ENCODE data around the gene RNF4. TPM values are rescaled to one million over a fixed set of nuclear protein-coding genes. Genes with fewer than 3 reads are reported as not detected.

The RNF4 gene
- total RNA-seq, 2 experiments from 2014 or later, result 65.0 to 76.5 TPM

DNA sequence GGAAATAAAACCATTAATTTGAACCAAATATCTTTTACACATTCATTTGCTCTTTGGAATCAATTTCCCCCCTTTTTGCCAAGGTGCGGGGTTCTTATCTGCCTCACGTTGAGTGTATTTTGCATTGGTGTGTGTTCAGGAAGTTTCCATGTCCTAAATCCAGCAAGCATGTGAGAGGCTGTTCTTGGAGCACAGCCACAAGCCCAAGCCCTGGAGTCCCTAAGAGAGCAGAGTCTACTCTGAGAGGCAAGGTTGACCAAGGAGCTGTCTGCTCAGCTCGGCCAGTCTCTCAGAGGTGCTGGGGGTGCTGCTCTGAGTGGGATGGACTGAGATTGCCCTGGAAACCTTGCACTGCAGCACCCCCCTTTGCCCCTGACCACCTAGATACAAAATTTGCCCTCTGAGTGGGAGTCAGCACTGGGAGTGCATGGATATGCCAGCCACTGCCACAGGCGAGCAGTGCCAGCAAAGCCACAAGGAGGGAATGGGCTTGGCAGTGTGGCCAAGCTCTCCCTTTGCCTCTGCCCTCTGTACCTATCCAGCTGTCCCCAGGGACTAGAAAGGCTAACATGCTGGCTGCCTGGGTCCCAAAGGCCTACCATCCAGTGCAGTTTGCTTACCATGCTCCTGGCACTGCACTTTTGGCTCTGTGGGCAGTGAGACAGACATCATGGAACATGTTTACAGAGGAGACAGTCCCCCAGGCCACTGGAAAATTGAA lies 47.1 kb downstream of the RNF4 start:
- CTCF ChIA-PET (ENCODE audit: unreplicated experiment), result no interaction called here

GRCh38 chr4:2516635-2517034 lies 47.7 kb downstream of the RNF4 start:
- DNase-seq (ENCODE audit: low spot score), result no peak
- Histone ChIP-seq H3K4me2 (ENCODE audit: low read length) (no peak overlapping the region), H2AFZ (ENCODE audit: low read length) (no peak overlapping the region), H3K4me1 (ENCODE audit: insufficient read depth, low read length, poor library complexity, severe bottlenecking) (peaks cover 3% of the 10 kb centered on the region), H3K79me2 (ENCODE audit: insufficient read depth, low read depth, low read length) (no peaks in the 10 kb centered on the region), H3K4me3 (ENCODE audit: low read depth, low read length, poor library complexity, severe bottlenecking) (no peak overlapping the region), H3K36me3 (ENCODE audit: insufficient read depth, low read length) (peaks cover 67% of the 10 kb centered on the region), H3K27ac (ENCODE audit: low read depth, low read length, poor library complexity, severe bottlenecking) (no peak overlapping the region), H4K20me1 (ENCODE audit: insufficient read depth, low read length) (no peaks in the 10 kb centered on the region), H3K9me2 (ENCODE audit: insufficient read depth, low read length) (no peaks in the 10 kb centered on the region), H3K9me3 (ENCODE audit: low read length) (no peaks in the 10 kb centered on the region)
- POLR2A ChIA-PET, result no interaction called here
- TF ChIP-seq EZH2phosphoT487 (IDR thresholded peaks at IDR 0.05; ENCODE audit: borderline replicate concordance, low read depth, low read length) (no peak), CTCF (conservative IDR thresholded peaks at IDR 0.05; ENCODE audit: low read length) (no peak)
- no TSS peak for BruUV-seq (replicated peaks)
- CTCF ChIA-PET (ENCODE audit: unreplicated experiment), result no interaction called here
- intact Hi-C loops (cut with micrococcal nuclease; ENCODE audit: unreplicated experiment), result no loop called here

More for the DNA sequence above, 47.1 kb downstream of the RNF4 start:
- H3K4me1 ChIP-seq (ENCODE audit: insufficient read depth, low read length, poor library complexity, severe bottlenecking), result peaks cover 8% of the 10 kb centered on the region
- H3K9me2 ChIP-seq (ENCODE audit: insufficient read depth, low read length), result no peaks in the 10 kb centered on the region
- DNase-seq (ENCODE audit: low spot score), result no peak
- H4K20me1 ChIP-seq (ENCODE audit: insufficient read depth, low read length), result no peaks in the 10 kb centered on the region
- no peak overlapping the region for H2AFZ ChIP-seq (ENCODE audit: low read length)
- BruUV-seq (replicated peaks), result no TSS peak
- no peaks in the 10 kb centered on the region for H3K9me3 ChIP-seq (ENCODE audit: low read length)
- H3K36me3 ChIP-seq (ENCODE audit: insufficient read depth, low read length), result peaks cover 68% of the 10 kb centered on the region
- H3K4me2 ChIP-seq (ENCODE audit: low read length), result no peak overlapping the region
- POLR2A ChIA-PET, result no interaction called here
- no peak overlapping the region for H3K27ac ChIP-seq (ENCODE audit: low read depth, low read length, poor library complexity, severe bottlenecking)
- no peak overlapping the region for H3K4me3 ChIP-seq (ENCODE audit: low read depth, low read length, poor library complexity, severe bottlenecking)
- TF ChIP-seq CTCF (conservative IDR thresholded peaks at IDR 0.05; ENCODE audit: low read length) (no peak), EZH2phosphoT487 (IDR thresholded peaks at IDR 0.05; ENCODE audit: borderline replicate concordance, low read depth, low read length) (no peak)
- no peaks in the 10 kb centered on the region for H3K79me2 ChIP-seq (ENCODE audit: insufficient read depth, low read depth, low read length)
- intact Hi-C loops (cut with micrococcal nuclease; ENCODE audit: unreplicated experiment), result no loop called here

GRCh38 chr4:2526559-2526958 lies 57.7 kb downstream of the RNF4 start:
- H3K79me2 ChIP-seq (ENCODE audit: insufficient read depth, low read depth, low read length), result no peaks in the 10 kb centered on the region
- no peaks in the 10 kb centered on the region for H4K20me1 ChIP-seq (ENCODE audit: insufficient read depth, low read length)
- H2AFZ ChIP-seq (ENCODE audit: low read length), result no peak overlapping the region
- ChIA-PET CTCF (ENCODE audit: unreplicated experiment) (no interaction called here), POLR2A (no interaction called here)
- H3K4me1 ChIP-seq (ENCODE audit: insufficient read depth, low read length, poor library complexity, severe bottlenecking), result no peaks in the 10 kb centered on the region
- H3K27ac ChIP-seq (ENCODE audit: low read depth, low read length, poor library complexity, severe bottlenecking), result no peak overlapping the region
- no peak for DNase-seq (ENCODE audit: low spot score)
- no peaks in the 10 kb centered on the region for H3K9me2 ChIP-seq (ENCODE audit: insufficient read depth, low read length)
- no peak overlapping the region for H3K4me2 ChIP-seq (ENCODE audit: low read length)
- no peaks in the 10 kb centered on the region for H3K9me3 ChIP-seq (ENCODE audit: low read length)
- intact Hi-C loops (cut with micrococcal nuclease; ENCODE audit: unreplicated experiment), result no loop called here
- no TSS peak for BruUV-seq (replicated peaks)
- H3K4me3 ChIP-seq (ENCODE audit: low read depth, low read length, poor library complexity, severe bottlenecking), result no peak overlapping the region
- H3K36me3 ChIP-seq (ENCODE audit: insufficient read depth, low read length), result no peaks in the 10 kb centered on the region
- no peak for TF ChIP-seq EZH2phosphoT487 (IDR thresholded peaks at IDR 0.05; ENCODE audit: borderline replicate concordance, low read depth, low read length)
- TF ChIP-seq CTCF (conservative IDR thresholded peaks at IDR 0.05; ENCODE audit: low read length), result no peak

Measured in OCI-LY7 (cell line).